HG02840 (cell line): ENCODE results near the gene HNRNPH2.

ENCODE experiments used
- ATAC-seq: cut with Tn5 transposase; IDR thresholded peaks from one replicate; pipeline ENCODE4 v1.9.1; 2021; ENCODE audit warnings: mild to moderate bottlenecking, moderate library complexity, moderate number of reproducible peaks; ENCODE audit not compliant: unreplicated experiment, low FRiP score

HNRNPH2 gene

DNA sequence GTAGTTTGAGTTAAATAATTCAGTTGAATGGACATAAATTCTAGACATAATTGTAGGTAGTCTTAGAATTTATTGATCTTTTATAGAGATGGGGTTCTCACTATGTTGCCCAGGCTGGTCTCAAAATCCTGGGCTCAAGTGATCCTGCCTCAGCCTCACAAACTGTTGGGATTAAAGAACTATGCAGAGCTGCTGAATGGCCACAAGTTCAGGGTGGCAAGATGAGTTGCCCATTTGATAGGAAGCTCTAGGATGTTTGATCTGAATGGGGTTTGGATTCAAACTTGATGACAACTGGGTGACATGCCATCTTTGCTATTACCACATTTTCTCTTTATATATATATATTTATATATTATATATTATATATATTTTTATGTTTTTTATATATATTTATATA, 13.7 kb upstream of the HNRNPH2 start:
- no peak for ATAC-seq

DNA sequence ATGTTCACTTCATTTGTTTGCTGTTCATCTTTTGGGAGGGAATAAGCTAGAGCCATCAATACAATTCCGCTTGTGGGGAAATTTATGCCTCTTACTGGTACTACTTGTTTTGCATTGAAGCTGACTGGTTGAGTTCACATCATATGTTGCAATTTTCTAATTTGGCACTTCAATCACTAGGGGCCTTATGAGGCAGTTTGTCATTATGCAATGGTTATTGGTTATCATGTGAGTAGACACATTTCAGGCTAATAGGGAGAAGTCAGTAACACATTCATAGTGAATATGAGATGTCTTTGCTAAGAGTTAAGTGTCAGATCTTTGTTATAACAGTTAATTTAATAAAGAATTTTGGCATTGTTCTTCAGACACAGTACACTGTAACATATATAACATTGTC, 12.2 kb upstream of the HNRNPH2 start:
- no peak for ATAC-seq

DNA sequence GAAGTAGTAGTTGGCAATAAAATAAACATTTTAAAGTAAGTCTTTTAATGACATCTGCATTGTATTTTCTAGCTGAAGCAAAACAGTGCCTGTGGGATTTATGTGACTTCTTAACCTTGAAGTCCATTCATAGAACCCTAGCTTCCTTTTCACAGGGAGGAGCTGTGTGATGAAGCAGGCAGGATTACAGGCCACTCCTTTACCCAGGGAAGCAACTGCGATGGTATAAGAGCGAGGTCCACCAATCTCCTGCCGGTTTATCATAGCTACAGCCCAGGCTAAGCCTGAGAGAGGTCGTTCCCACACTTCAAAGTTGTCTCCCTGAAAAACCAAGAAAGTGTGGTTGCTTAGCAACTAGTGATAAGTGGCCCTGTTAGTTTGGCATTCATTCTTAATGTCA, 10.2 kb upstream of the HNRNPH2 start:
- ATAC-seq, result no peak

DNA sequence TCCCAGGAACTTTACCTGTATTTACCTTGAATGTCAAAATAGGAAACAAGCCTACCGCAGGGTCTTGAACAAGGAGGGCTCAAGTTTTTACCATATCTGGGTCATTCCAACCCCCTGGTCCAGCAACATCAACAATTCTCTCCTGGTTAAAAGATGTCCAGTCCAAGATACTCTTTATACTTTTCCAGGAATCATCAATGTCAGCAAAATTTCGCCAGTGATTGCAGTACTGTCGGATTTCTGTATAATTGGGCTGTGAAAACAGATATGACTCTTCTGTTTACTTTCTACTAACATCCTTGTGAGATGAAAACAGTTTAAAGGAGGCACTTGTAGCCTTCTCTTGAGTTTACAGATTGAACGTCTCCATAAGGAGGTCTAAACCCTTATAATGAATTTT, 9.3 kb upstream of the HNRNPH2 start:
- ATAC-seq, result no peak

DNA sequence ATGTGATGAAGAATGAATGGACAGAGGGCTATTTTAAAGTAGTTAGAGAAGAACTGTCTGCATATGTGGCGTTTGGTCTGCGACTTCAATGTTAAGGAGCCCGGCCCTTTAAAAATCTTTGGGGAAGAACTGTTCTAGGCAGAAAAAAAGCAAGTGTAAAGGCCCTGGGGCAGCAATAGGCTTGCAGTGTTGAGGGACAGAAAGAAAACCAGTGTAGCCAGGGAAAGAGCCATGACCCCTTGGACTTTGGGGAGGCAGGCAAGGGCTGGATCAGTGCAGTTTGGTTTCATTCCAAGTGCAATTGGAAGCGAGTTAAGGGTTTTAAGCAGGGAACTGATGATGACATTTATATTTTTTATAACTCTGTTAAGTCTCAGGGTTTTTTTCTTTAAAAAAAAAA, 8.2 kb upstream of the HNRNPH2 start:
- ATAC-seq, result no peak

DNA sequence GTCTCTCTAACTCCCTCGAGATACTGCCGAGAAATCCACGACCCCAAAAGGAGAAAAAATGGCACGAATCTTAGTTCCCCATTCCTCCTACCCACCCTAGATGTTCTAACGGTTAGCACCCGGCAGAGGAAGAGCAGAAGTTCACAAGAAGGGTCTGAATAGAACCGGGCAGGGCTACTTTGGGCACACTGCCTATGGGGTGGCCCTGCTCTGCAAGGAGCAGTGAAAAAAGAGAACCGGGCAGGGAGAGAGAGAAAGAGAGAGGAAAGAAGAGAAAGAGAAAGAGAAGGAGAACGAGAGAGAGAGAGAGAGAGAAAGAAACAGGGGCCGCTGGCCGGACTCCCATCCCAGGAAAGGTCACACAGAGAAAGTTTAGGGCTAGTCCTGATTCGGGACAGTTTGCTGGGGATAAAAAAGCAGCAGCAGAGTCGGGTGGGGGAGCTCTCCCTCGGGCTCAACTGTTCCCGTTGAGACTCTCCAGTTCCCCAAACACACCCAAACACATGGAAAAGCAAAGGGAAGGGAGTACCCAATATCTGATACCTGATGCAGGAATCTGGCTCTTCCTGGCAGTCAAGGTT, 765 bp upstream of the HNRNPH2 start:
- ATAC-seq, result peak; percentile 2

DNA sequence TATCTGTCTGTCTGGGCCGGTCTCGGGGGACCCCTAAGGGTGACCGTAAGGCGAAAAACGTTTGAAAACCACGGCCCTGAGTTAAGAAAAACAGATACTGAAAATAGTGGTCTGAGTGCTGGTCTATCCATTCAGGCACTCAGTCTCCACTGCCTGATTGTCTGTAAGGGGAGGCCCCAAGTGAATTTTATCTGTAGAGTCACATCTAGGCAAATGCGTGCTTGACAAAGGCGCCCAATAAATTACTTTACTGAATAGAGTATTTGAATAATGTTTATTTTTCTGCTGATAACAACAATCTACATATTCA, 465 bp downstream of the HNRNPH2 start:
- peak; percentile 27 for ATAC-seq

DNA sequence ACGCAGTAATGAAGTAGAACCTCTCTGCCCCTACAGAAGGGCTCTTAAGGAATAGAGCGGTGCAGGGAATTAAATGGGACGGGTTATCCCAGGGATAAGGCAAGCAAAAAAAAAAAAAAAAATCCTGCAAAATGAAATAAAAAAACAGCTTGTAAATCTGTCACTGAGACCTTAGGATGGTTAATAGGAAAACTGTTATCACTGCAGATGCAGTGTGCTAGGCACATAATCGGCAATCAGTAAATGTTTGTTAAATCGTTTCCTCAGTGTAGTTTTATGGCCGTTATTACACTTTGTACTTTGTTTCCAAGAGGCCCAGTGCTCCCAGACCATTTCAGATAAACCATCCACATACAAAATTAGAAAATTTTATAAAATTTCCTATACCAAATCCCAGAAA, 1.0 kb downstream of the HNRNPH2 start:
- ATAC-seq, result no peak

DNA sequence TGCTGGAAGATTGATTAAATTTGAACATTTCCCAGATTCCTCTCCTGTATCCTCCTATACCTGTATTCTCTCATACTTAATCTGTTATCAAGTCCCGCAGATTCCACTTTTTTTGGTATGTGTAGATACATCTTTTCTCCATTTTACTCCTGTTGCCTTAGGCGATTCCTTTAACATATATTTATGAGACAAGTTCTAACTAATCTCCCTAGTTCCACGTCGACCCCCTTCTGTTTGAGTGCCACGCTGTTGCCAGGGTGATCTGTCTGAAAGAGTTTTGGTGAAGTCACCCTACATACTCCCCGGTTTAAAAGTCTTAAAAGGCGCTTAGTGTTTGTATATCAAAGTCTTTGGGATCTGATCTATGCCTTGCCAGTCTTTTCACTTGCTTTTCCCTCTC, 2.4 kb downstream of the HNRNPH2 start:
- ATAC-seq, result no peak

DNA sequence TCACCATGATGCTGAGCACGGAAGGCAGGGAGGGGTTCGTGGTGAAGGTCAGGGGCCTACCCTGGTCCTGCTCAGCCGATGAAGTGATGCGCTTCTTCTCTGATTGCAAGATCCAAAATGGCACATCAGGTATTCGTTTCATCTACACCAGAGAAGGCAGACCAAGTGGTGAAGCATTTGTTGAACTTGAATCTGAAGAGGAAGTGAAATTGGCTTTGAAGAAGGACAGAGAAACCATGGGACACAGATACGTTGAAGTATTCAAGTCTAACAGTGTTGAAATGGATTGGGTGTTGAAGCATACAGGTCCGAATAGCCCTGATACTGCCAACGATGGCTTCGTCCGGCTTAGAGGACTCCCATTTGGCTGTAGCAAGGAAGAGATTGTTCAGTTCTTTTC, 4.0 kb downstream of the HNRNPH2 start:
- no peak for ATAC-seq

DNA sequence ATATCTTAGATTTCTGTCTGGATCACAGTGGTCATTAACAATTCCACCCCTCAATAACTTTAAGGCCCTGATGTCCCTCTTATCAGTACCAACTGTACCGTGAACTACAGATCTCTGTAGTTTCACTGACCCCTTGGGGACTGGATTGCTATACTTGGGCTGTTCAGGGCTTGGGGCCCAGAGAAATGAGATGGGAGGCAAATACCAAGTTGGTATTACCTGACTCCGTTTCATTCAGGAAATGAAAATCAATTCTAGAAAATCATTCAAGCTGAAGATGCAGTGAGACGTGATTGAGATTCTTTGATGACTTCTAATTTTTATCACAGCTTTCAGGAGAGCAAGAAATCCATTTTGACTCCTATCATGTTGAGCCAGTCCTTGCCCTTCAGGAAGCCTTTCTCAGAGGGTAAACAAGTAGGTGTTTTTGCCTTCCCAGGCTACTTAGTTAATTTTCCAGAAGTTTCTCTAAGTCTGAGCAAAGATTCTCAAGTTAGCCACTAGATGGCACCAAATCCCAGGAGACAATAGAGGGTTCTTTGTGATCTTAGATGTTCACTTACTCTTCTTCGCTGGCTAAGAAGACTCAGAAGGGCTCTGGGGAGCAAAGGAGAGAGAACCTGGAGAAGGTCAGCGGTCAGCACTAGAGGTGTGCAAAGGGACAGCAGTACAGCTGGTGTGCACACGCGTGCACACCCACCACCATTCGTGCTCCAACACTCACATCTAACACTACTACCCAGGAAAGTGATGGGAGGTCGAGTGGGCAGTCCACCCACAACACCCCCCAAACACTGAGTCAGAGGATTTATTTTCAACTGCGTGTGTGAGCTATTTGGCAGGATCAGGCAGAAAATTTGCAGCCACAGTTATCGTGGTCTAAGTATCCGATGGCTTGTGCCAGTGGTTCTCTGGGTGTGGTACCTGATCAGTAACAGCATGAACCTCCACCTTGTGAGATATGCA, 7.4 kb downstream of the HNRNPH2 start:
- peak; percentile 66 for ATAC-seq

DNA sequence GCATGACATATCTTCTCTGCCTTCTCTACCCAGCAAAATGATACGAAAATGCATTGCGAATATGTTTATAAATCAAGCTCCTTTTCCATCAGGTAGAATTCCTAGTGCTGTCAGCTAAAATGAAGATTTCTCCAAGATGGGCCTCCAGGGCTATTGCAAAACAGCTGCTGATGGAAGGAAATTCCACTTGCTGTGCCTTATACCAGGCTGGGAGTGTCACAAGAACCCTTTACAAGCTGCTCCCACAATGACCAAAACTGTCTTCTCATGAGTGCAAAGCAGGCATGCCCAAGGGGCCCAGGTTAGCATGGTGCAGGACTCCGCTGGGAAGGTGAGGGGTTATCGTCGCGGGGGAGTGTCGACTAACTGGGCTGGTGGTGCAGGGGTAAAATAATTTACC, 8.7 kb downstream of the HNRNPH2 start:
- ATAC-seq, result no peak

DNA sequence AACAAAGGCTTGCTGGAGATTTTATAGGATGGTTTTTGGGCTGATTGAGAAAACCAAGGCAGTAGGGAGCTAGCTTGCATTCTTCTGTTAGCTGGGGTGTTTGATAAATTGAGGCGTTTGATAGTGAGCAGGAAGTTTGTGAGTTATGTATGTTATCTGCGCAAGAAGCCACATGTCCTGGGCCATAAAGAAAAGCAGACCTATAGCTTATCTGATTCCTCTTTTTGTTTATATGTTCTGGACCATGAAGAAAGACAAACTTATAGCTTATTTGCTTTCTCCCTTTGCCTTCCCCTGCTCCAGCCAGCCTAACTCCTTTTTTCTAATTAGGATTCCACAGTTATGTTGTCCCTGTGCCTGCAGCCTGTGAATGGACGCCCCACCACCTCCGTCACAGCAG, 9.2 kb downstream of the HNRNPH2 start:
- ATAC-seq, result no peak

DNA sequence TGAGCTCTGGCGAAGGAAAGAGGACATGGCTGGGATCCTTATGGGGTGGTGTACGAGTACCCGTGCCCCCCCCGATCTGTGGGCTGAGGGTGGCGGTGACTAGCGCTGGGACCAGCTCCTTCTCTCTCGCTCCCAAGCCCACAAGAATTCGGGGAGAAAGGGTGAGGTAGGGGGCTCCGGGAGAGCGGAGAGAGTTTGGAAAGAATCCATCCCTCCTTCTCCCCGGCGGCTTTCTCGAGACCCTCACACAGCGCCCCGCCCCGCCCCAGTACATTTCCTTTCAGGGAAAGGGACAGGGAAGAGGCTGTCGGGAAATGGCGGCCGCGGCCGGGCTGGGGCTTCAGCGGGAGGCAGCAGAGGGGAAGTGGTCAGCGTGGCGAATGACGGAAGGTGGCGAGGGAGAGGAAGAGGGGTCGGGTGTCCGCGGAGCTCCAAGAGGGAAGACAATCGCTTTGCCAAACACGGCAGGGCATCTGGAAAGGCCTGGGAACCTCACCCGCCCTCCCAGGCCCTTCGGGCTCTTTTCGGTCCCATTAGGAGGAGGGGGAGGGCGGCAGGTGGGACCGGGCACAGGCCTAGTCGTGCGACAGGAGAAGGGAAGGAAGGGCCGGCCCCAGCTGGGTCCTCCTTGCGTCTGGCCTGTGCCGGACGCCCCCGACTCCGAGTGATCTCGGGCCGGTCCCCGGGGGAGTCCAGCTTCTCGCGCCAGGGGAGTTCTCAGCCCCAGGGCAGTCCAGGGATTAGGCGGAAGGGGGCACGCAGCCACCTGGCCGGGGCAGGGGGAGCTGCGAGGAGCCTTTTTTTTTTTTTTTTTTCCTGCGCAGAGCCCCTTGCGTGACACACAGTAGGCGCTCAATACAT, 10.2 kb downstream of the HNRNPH2 start:
- ATAC-seq, result no peak

DNA sequence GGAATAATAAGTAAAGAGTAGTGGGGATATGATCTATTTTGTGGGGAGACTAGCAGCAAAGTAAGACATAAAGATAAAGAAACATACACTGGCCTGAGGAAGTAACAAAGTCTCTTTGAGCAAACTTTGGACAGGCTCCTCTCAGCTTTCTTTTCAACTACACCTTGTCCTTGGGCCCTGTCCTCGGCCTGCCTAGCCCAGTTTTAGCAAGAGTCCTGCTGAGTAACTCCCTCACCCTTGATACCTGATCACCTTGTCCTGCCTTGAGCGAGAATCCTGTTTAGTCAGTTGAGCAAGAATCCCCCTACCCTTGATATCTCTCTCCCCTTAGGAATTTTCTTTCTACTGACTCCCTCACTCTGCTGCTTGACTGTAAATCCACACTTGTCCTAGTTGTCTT, 11.5 kb downstream of the HNRNPH2 start:
- no peak for ATAC-seq

DNA sequence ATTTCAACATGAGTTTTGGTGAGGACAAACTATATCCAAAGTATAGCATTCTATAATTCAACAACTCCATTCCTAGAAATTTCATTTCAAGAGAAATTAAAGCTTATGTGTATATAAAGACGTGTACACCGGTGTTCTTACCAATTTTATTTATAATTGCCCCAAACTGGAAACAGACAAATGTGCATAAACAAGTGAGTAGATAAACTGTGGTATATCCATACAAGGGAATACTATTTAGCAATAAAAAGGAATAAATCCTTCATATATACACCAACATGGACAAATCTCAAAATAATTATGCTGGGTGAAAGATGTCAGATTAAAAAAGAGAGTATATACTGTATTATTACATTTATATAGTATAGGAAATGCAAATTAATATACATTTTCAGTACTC, 19.9 kb downstream of the HNRNPH2 start:
- ATAC-seq, result no peak

DNA sequence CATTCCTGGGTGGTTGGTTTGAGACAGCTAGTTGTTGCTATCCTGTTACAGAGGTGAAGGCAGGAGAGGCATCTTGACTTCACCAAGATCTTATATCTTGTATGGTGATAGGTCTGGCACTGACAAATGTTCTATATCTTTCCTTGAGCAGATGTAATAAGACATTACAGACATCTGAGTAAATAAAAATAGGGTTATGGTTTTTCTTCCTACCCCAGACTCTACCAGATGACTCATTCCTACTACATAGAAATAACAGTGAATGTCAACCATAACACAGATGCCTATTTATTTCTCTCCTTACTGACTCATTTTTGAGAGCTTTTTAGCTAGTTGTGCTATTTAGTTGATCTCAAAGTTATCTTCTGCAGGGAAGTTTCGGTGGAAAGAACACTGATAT, 21.9 kb downstream of the HNRNPH2 start:
- ATAC-seq, result peak; percentile 42

DNA sequence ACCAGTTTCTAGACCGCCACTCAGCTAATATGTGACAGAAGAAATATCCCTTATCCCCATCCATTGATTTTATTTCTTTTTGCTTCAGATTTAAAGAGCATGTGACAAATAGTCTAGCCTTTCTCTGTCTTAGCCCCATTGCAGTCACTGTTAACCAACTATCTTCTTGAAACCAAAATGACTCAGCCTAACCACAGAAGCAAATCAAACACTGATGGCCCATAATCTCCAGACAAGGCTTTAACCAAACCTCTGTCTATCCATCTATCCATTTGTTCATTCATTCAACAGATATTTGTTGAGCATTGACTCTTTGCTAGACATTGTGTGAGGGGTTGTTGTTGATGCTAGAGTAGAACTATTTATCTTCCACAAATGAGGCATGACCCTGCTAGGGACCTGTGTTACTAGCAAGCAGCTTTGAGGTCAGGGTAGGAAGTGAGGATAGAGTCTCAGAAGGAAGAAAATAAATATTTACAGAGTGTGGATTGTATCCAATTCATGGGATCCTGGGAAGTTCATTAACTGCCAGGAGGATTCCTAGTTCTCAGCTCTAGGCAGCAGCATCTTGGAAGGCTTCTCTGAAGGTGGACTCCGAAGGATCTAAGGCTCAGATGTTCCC, 22.5 kb downstream of the HNRNPH2 start:
- peak; percentile 85 for ATAC-seq

DNA sequence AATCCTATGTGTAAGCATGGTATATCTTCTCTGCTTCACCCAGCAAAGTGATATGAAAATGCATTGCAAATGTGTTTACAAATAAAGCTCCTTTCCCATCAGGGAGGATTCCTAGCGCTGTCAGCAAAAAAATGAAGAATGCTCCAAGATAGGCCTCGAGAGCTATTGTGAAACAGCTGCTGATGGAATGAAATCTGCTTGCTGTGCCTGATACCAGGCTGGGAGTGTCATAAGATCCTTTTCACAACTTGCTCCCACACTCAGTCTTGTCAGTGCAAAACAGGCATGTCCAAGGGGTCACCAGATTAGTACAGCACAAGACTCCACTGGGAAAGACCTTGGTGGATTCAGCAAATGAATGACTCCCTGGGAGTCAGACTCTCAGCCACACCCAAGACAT, 34.1 kb downstream of the HNRNPH2 start:
- ATAC-seq, result no peak

DNA sequence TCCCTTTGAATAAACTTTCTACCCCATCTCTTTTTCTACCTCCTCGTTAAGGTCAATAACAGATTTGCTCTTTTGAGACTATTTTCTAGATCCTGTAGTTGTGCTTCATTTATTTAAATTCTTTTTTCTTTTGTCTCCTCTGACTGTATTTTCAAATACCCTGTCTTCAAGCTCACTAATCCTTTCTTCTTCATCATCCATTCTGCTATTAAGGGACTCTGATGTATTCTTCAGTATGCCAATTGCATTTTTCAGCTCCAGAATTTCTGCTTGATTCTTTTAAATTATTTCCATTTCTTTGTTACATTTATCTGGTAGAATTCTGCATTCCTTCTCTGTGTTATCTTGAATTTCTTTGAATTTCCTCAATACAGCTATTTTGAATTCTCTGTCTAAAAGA, 41.3 kb downstream of the HNRNPH2 start:
- ATAC-seq, result no peak

DNA sequence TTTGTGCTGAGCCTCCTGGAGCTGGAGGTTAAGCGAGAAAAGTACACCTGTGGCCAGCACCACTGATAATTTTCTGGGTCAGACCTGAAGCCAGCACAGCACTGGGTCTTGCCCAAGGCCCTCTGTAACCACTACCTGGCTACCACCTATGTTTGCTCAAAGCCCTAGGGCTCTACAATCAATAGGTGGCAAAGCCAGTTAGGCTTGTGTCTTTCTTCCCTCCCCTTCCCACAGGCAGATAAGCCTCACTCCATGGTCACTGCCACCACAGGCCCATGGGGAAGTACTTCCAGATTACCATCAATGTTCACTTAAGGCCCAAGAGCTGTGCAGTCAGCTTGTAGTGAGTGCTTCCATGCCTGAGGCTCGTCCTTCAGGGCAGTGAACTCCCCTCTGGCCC, 42.1 kb downstream of the HNRNPH2 start:
- no peak for ATAC-seq
